ENCODE data around the gene CAPSL. TPM values are rescaled to one million over a fixed set of nuclear protein-coding genes. Genes with fewer than 3 reads are reported as not detected.

CAPSL gene
- not detected for total RNA-seq

GRCh38 chr5:35938568-35939227 lies at the start of gene CAPSL:
TSS of gene CAPSL (minus strand) at chr5:35938622. CDS start at chr5:35921120, 17,502 bp downstream.

GRCh38 chr5:35856765-35857351 lies 81.6 kb downstream of the CAPSL start, which contains the start of gene IL7R:
TSS of gene IL7R (plus strand) at chr5:35856891. CDS start at chr5:35856978, 87 bp downstream.

Small RNA genes within 50 kb of the gene (small RNA-seq; reads per million reads assigned to genes)
- gene AC112204.1 (ENCODE audit: low replicate concordance) = not detected

Other genes with a start within 250 kb of the CAPSL start
- 0.63 TPM for gene IL7R, start 81.7 kb downstream of the CAPSL start, total RNA-seq
- not detected for gene UGT3A1, start 52.8 kb upstream of the CAPSL start, total RNA-seq
- gene UGT3A2, start 128.3 kb upstream of the CAPSL start, total RNA-seq = not detected
- gene LMBRD2, start 213.3 kb upstream of the CAPSL start, total RNA-seq = 66.0 TPM
- gene SKP2, start 213.5 kb upstream of the CAPSL start, total RNA-seq = 21.0 TPM